GM21381 (cell line): Measurements from ENCODE around the gene ADGRL3.
"Not testable (repeated sequence)": the region's sequence is repeated elsewhere in the genome, so short reads cannot be mapped to it uniquely, and the experiment has no call there.

ENCODE experiments used
- ATAC-seq: cut with Tn5 transposase; IDR thresholded peaks from one replicate; pipeline ENCODE4 v1.9.1; 2021; ENCODE audit warnings: mild to moderate bottlenecking, moderate library complexity; ENCODE audit not compliant: unreplicated experiment

ADGRL3 gene

DNA sequence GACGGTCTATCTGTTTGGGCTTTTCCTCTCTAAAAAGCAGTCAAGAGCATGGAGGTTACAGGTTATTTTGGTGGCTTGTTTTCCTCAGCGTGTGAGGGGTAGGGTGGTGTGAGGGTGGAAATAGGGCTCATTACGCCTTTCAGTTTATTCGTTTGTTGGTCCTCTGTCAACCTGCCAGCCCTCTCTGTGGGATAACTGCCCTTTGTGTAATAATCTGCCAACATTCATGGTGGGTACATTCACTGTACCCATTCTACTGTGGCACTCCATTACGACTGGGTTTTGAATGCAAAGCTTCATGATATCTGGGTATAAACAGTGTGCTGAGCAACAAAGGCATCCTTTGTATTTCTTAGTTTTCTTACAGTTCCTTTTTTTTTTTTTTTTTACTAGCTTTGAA, 136.4 kb downstream of the ADGRL3 start:
- ATAC-seq: no peak

GRCh38 chr4:61336916-61337315, 136.8 kb downstream of the ADGRL3 start:
- ATAC-seq: no peak

DNA sequence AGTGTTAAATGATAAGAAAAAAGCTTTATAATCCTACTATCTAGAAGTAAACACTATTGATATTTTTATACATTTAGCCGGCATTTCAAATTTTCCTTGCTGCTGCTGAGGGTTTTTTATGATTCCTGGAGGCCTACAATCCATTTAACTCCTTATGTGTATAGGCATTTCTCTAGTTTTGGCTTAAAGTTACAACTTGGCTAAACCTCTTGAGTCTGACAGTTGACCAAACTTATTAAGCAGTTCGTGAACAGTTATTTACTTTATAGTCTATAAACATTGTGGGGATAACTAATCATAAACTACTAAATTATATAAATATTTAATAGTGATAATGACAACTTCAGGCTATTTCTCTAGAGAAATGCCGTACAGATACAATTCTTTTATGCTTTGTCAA, 141.9 kb downstream of the ADGRL3 start:
- ATAC-seq: no peak

DNA sequence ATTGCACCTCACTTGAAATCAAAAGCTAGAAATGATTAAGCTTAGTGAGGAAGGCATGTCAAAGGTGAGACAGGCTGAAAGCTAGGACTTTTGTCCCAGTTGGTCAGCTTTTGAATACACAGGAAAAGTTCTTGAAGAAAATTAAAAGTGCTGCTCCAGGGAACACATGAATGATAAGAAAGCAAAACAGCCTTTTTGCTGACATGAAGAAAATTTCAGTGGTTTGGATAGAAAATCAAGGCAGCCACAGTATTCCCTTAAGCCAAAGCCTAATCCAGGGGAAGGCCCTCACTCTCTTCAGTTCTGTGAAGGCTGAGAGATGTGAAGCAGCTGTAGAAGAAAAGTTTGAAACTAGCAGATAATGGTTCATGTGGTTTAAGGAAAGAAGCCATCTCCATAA, 150.8 kb downstream of the ADGRL3 start:
- no peak for ATAC-seq

GRCh38 chr4:61356696-61357095, 156.6 kb downstream of the ADGRL3 start:
- no peak for ATAC-seq

- ATAC-seq: no peak
Observed at GRCh38 chr4:61359301-61359700, 159.2 kb downstream of the ADGRL3 start.

GRCh38 chr4:61372817-61373216, 172.7 kb downstream of the ADGRL3 start:
- ATAC-seq: not testable (repeated sequence)

DNA sequence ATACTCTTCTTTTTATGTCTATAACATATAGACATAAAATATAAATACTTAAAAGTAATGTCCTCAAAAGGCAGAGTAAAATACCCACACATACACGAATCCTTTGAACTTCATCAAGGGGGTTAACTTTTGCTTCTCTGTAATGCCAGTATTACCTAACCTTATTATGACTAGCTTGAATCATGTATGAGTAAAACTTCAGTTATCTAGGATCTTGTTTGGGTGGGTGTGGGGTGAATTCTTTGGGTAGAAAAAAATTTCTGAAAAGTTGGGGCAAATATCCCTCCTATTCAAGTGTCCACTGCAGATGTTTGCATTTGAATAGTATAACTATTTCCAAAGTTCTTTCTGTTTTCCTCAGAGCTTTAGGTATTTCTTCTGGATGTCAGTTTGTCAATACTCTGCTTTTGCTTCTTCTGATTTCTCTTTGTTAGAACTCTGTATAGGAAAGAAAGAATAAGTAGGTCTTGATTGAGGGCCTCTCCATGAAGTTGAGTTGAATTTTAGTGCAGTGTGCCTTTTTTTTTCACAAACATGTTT, 173.8 kb downstream of the ADGRL3 start:
- ATAC-seq: no peak

- ATAC-seq: no peak
Observed at GRCh38 chr4:61374447-61374891, 174.3 kb downstream of the ADGRL3 start.

DNA sequence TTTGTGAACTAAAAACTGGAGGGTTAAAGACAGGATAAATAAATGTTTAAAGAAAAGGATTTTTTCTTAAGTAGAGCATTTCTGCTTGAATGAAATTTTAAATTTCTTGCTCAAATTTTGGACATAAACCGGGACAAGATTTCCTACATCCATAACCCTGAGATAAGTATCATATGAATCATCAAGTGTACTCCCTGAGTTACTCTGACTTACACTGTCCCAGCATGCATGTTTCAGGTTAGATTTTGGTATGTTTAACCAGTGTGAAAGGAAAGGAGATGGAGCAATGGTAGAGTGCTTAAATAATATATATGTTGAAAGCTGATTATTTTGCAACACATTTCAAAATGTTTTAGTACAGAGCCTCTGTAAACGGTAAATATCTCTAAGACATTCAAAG, 175.2 kb downstream of the ADGRL3 start:
- no peak for ATAC-seq

DNA sequence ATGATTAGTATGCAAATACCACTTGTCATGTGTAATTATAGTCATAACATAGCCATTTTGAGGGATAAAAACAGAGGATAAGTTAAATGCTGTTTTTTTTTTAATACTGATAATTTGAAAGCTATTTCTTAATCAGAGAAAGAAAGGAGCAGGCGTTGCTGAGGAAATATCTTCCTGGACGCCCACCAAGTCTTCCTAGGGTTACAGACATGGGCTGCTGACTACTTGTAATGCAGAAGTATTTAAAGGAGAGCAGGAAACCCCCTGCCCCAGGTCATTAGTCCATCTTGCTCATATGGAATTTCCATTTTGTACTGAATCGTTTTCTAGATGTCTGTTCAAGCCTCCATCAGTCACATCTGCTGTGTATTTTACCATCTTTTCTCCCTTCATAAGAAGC, 176.2 kb downstream of the ADGRL3 start:
- no peak for ATAC-seq

DNA sequence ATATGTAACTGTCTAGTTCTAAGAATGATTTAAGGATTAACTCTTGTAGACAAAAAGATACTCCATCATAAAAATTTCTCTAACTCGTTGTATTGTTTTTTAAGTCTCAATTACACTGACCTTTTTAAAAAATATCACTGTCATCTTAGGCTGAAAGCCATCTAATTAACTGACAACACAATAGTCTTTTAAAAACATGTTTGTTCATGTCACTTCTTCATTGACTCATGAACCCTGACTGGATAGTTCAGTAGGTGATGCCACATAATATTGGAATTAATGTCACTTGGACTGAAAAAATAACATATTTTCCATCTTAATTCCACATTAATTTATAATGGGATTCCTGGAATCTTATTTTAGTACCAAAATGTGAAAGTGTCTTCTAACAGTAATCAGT, 179.3 kb downstream of the ADGRL3 start:
- no peak for ATAC-seq

- no peak for ATAC-seq
Observed at GRCh38 chr4:61380865-61381264, 180.7 kb downstream of the ADGRL3 start.

DNA sequence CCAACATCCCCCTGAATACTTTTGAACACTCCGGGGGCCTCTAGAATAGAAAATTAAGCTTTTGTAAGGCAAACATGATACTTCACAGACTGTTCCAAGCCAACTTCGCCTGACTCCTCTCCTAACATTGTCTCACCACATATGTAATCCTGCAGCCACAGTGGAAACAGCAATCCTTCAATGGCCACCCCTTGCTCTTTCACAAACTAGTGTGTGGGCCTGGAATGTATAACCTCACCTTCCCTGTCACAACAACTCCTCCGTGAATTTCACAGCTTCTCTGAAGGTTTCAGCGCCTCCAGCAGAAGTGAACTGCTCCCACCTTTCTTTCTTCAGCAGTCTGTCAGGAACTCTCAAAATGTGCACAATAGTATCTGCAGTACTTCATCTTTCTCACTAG, 185.1 kb downstream of the ADGRL3 start:
- ATAC-seq: no peak

- ATAC-seq: not testable (repeated sequence)
Observed at GRCh38 chr4:61387372-61387771, 187.2 kb downstream of the ADGRL3 start.

- no peak for ATAC-seq
Observed at GRCh38 chr4:61389640-61390039, 189.5 kb downstream of the ADGRL3 start.

- no peak for ATAC-seq
Observed at GRCh38 chr4:61395754-61396153, 195.6 kb downstream of the ADGRL3 start.

DNA sequence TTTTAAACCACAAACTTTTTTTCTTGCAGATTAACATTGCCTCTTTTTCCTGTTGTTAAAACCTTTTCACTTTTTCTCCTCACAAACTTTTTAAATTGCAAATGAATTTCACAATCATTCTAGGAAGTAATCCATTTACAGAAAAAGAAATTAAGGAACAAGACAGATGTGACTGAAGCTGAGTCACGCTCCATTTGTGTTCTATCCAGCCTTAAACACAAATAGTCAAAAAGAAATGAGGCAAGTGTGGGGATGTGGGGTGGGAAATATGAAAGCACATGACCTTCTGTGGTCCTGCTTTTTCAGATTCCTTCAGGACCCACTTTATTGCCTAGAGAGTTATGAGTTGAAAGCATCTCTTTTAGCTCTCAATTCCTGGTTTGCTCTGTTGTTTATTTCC, 197.0 kb downstream of the ADGRL3 start:
- ATAC-seq: no peak

DNA sequence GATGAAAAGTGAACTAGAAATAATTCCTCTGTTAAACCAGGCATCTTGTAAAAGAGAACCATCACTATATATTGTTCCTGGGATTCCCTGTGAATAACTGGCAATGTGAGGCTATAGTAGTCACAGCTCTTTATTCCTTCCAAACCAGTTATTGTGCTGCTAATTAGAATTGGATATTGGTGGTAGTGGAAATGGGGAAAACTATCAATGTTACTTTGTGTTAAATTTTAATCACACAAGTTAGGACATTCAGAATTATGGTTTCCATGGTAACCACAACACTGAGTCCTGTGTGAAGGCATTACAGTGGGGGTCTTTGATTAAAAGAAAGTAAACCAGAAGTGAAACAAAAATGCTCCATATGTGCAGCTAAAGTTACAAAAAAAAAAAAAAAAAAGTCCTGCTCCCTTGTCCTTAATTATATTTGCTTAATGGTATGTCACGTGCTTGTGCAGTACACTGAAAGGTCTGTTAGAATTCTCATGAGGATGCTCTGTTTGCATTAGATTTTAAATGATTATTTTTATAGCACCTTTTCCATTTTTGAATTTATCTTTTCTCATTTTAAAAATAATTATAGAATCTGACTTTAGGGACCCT, 200.4 kb downstream of the ADGRL3 start:
- ATAC-seq: no peak

- ATAC-seq: no peak
Observed at GRCh38 chr4:61401771-61402170, 201.6 kb downstream of the ADGRL3 start.

- ATAC-seq: no peak
Observed at GRCh38 chr4:61405307-61405706, 205.2 kb downstream of the ADGRL3 start.

DNA sequence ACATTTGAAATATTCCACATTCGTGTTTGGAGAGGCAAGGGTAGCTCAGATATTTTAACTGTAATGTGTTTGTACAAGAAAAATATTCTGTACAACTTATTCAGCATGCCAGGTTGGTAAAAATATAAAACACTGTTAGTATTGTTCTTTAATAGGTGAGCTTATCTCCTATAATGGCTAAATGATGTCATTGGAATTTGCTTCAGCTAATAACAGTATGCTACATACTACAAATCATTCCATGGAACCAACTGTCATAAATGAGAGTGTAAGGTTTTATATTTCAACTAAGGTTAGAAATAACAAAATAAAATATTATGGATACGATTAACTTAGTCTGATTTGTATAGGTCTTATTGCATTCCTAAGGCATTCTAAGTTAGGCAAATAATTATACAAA, 206.6 kb downstream of the ADGRL3 start:
- no peak for ATAC-seq
